Smooth muscle cell (in vitro differentiated cells): ENCODE measurements around the gene CMTM6. TPM values are rescaled to one million over a fixed set of nuclear protein-coding genes. Genes with fewer than 3 reads are reported as not detected.

Source experiments
- DNase-seq: peaks from one replicate; lab custom pipeline; 2025; ENCODE audit not compliant: unreplicated experiment; lab: John Stamatoyannopoulos, UW
- H2AFZ ChIP-seq: fragments of 200-600 bp; sonication (generic); 2 replicates; pipeline ENCODE4 v1.6.0; 2016; ENCODE audit warnings: antibody characterized with exemption, low read depth, mild to moderate bottlenecking
- H3F3A ChIP-seq: fragments of 200-600 bp; sonication (generic); 2 replicates; pipeline ENCODE4 v1.6.0; 2017; ENCODE audit warnings: antibody characterized with exemption, low read depth
- H3K27ac ChIP-seq: fragments of 200-600 bp; sonication (generic); 2 replicates; pipeline ENCODE4 v1.5.1; 2016; ENCODE audit warnings: low read depth, mild to moderate bottlenecking
- H3K27me3 ChIP-seq: fragments of 200-600 bp; sonication (generic); 2 replicates; pipeline ENCODE4 v1.6.1; 2016; ENCODE audit warnings: low read depth, mild to moderate bottlenecking
- H3K36me3 ChIP-seq: fragments of 200-600 bp; sonication (generic); 2 replicates; pipeline ENCODE4 v1.5.1; 2016; ENCODE audit warnings: low read depth
- H3K4me1 ChIP-seq: fragments of 200-600 bp; sonication (generic); 2 replicates; pipeline ENCODE4 v1.5.1; 2016; ENCODE audit warnings: low read depth
- H3K4me2 ChIP-seq: fragments of 200-600 bp; sonication (generic); 2 replicates; pipeline ENCODE4 v1.6.0; 2016; ENCODE audit warnings: mild to moderate bottlenecking
- H3K4me3 ChIP-seq: fragments of 200-600 bp; sonication (generic); 2 replicates; pipeline ENCODE4 v1.5.1; 2016; ENCODE audit warnings: mild to moderate bottlenecking
- H3K79me2 ChIP-seq: fragments of 200-600 bp; sonication (generic); 2 replicates; pipeline ENCODE4 v1.6.0; 2016; ENCODE audit warnings: low read depth, mild to moderate bottlenecking
- H3K9ac ChIP-seq: fragments of 200-600 bp; sonication (generic); 2 replicates; pipeline ENCODE4 v1.6.0; 2016; ENCODE audit warnings: low read depth
- H3K9me3 ChIP-seq: fragments of 200-600 bp; sonication (generic); replicated peaks from 2 replicates; pipeline ENCODE4 v1.5.1; 2016; ENCODE audit warnings: low read depth
- H4K20me1 ChIP-seq: fragments of 200-600 bp; sonication (generic); 2 replicates; pipeline ENCODE4 v1.6.0; 2016; ENCODE audit warnings: low read depth
- WGBS: methylation state at CpG from one replicate; pipeline ENCODE4 v1.1.7; 2016; ENCODE audit warnings: low lambda C conversion rate; 5-methylcytosine and 5-hydroxymethylcytosine counted together
- polyA plus RNA-seq: library from polyadenylated mRNA; unstranded; fragments of >200 nt; fragmentation: Nextera tagmentation; extraction: Ambion mirVana; gene quantifications from 2 replicates; pipeline ENCODE4 v1.2.1, GENCODE V29; 2016
- total RNA-seq: library from RNA; depleted of rRNA; stranded (reverse); fragments of >200 nt; gene quantifications from 2 replicates; pipeline ENCODE4 v1.2.3, GENCODE V29; 2014
- TF ChIP-seq, protein P1 (sequence below): fragments of 200-600 bp; sonication (generic); IDR thresholded peaks from 2 replicates; pipeline ENCODE4 v1.5.1; 2017; ENCODE audit warnings: borderline replicate concordance, mild to moderate bottlenecking, antibody characterized with exemption; ENCODE audit not compliant: insufficient read depth, poor library complexity, severe bottlenecking

Gene CMTM6, protein sequence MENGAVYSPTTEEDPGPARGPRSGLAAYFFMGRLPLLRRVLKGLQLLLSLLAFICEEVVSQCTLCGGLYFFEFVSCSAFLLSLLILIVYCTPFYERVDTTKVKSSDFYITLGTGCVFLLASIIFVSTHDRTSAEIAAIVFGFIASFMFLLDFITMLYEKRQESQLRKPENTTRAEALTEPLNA
- total RNA-seq: 148 and 161 TPM in 2 replicates
- polyA plus RNA-seq: 99.7 and 110 TPM in 2 replicates

DNA sequence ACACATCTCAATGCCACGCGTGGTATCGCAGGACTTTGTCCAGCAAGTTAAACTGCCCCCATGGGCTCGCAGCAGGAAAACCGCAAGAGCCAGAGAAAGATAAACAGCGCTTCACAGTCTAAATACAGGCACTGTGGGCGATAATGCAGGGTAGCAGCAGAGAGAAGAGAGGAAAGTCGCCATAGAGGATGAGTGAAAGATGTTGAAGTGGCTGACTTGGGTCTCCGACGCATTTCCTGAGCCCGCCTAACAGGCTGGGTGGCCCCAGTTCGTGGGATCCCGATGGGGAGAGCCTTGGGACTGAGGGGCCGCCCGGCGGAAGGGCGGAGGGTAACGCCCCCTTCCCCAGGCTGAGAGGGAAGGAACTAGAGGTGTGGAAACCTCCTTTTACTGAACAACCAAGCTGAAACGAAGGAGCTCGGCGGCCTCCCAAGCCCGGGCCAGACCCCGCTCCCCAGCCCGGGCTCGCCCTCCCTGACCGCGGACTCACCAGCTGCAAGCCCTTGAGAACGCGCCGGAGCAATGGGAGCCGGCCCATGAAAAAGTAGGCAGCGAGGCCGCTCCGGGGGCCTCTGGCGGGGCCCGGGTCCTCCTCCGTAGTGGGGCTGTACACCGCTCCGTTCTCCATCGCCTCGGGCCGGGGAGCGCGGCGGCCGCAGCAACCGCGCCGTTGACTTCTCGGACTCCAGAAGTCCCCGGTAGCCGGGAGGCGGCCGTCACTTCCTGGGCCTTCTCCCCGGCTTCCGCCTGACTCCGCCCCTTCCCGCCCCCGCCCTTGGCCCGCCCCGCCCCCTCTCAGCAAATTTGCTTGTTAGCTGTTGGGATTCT is at the start of gene CMTM6:
Gene CMTM6 (minus strand): TSS at position 735 of the 828 bp plus-strand sequence. CDS start 107 bp downstream, at position 628.
- Histone ChIP-seq H4K20me1 (peaks cover 44% of the 10 kb centered on the region), H3K27ac (peak within 1 kb of the TSS; percentile 96), H3F3A (peaks cover 10% of the 10 kb centered on the region), H3K36me3 (no peaks in the 10 kb centered on the region), H3K79me2 (peaks cover 43% of the 10 kb centered on the region), H3K4me3 (peak within 1 kb of the TSS; percentile 92), H3K4me1 (peaks cover 13% of the 10 kb centered on the region), H3K9ac (peak within 1 kb of the TSS; percentile 94), H3K27me3 (no peaks in the 10 kb centered on the region), H2AFZ (peak within 1 kb of the TSS; percentile 98), H3K9me3 (no peaks in the 10 kb centered on the region), H3K4me2 (peak within 1 kb of the TSS; percentile 90)
- TF ChIP-seq, protein P1, sequence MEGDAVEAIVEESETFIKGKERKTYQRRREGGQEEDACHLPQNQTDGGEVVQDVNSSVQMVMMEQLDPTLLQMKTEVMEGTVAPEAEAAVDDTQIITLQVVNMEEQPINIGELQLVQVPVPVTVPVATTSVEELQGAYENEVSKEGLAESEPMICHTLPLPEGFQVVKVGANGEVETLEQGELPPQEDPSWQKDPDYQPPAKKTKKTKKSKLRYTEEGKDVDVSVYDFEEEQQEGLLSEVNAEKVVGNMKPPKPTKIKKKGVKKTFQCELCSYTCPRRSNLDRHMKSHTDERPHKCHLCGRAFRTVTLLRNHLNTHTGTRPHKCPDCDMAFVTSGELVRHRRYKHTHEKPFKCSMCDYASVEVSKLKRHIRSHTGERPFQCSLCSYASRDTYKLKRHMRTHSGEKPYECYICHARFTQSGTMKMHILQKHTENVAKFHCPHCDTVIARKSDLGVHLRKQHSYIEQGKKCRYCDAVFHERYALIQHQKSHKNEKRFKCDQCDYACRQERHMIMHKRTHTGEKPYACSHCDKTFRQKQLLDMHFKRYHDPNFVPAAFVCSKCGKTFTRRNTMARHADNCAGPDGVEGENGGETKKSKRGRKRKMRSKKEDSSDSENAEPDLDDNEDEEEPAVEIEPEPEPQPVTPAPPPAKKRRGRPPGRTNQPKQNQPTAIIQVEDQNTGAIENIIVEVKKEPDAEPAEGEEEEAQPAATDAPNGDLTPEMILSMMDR: no peak
- under 1% methylated on average over 50 of the region's 61 CpGs for WGBS
- peak; percentile 71 for DNase-seq

DNA sequence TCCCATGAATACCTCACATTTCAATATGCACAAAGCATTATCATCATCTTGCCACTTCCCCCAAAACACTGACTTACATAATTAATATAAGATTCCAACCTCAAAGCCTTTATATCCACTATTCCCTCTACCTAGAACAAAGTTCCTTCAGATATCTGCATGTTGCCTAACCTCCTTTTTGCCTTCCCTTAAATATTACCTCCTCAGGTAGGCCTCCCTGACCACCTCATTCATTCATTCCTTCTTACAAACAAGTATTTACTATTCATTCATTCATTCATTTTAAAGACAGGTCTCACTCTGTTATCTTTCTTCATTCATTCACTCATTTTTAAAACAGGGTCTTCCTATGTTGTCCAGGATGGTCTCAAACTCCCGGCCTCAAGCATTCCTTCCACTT is 49.4 kb upstream of the CMTM6 start:
- Histone ChIP-seq H2AFZ (no peak overlapping the region), H3K9me3 (no peaks in the 10 kb centered on the region), H3K9ac (no peak overlapping the region), H3K27me3 (no peaks in the 10 kb centered on the region), H4K20me1 (peaks cover 92% of the 10 kb centered on the region), H3K4me2 (no peak overlapping the region), H3K27ac (no peak overlapping the region), H3F3A (no peaks in the 10 kb centered on the region), H3K36me3 (no peaks in the 10 kb centered on the region), H3K4me1 (no peaks in the 10 kb centered on the region), H3K79me2 (peaks cover 90% of the 10 kb centered on the region), H3K4me3 (no peak overlapping the region)
- TF ChIP-seq, protein P1: no peak
- WGBS: 81% methylated on average over 1 of the region's 1 CpG
- DNase-seq: no peak

DNA sequence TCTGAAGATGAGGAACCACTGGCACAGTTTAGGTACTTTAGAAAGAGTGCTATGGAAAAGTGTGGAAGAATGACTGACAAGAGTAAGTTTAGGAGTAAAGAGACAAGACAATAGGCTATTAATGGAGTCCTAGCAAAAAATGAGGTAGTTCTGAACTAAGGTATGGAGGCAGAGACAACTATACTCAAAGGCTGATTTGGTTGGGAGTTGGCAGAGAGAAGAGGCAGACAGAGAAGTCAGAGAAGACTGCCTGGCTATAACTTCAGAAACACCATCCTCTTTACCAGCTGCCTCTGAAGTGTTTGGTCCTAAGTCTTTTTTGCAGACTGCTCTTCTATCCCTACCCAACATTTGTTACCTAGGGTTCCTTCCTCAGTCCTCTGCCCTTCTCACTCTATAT is 48.8 kb upstream of the CMTM6 start:
- TF ChIP-seq, protein P1: no peak
- H3K4me2 ChIP-seq: no peak overlapping the region

DNA sequence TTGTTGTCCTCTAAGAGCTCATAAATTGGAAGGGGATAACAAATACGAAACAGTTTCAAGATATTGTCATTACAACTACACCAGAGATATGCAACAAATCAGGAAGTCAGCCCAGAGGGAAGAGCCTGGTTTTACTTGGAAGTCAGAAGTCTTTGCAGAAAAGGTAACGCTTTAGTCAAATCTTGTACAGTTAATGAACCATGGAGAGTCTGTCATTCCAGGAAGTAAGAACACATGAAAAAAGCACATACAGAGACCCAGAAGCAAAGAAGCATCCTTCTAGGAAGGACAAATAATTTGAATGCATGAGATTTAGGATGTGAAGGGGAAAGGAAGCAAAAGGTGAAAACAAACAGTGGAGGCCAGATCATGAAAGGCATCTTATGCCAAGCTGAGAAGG is 48.4 kb upstream of the CMTM6 start:
- H4K20me1 ChIP-seq: peaks cover 82% of the 10 kb centered on the region
- 94% methylated on average over 2 of the region's 2 CpGs for WGBS
- H3K9ac ChIP-seq: no peak overlapping the region

More for the DNA sequence above, 48.8 kb upstream of the CMTM6 start:
- no peaks in the 10 kb centered on the region for H3K36me3 ChIP-seq
- no peak for DNase-seq
- H3K27ac ChIP-seq: no peak overlapping the region
- H3K9ac ChIP-seq: no peak overlapping the region
- no peak overlapping the region for H3K4me3 ChIP-seq
- H3F3A ChIP-seq: no peaks in the 10 kb centered on the region
- H3K79me2 ChIP-seq: peaks cover 88% of the 10 kb centered on the region
- H3K27me3 ChIP-seq: no peaks in the 10 kb centered on the region
- H3K9me3 ChIP-seq: no peaks in the 10 kb centered on the region
- peaks cover 86% of the 10 kb centered on the region for H4K20me1 ChIP-seq
- H3K4me1 ChIP-seq: no peaks in the 10 kb centered on the region
- H2AFZ ChIP-seq: no peak overlapping the region

More for the DNA sequence above, 48.4 kb upstream of the CMTM6 start:
- no peaks in the 10 kb centered on the region for H3K9me3 ChIP-seq
- DNase-seq: no peak
- H3F3A ChIP-seq: no peaks in the 10 kb centered on the region
- no peak overlapping the region for H3K4me2 ChIP-seq
- TF ChIP-seq, protein P1: no peak
- no peak overlapping the region for H3K27ac ChIP-seq
- H3K4me3 ChIP-seq: no peak overlapping the region
- no peaks in the 10 kb centered on the region for H3K36me3 ChIP-seq
- H3K27me3 ChIP-seq: no peaks in the 10 kb centered on the region
- no peak overlapping the region for H2AFZ ChIP-seq
- peaks cover 86% of the 10 kb centered on the region for H3K79me2 ChIP-seq
- H3K4me1 ChIP-seq: no peaks in the 10 kb centered on the region
